ENCODE data around the gene CLCN3.

DNA sequence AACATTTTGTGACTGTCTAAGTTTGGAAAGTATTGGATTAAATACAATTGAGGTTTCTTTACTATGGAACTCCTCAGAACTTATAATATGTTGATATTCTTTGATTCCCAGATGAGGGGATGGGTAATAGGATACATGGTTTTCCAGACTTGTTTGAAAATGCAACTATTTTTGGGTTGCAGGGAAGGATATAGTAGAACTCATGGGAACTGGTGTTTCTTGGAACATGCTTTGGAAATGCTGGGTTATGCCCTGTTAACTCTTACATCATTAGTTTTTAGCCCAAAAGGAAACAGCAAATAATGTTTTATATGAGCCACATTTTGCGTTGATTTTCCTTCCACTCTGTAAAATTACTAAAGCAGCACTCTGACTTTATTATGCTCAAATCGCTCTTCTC is 95.4 kb downstream of the CLCN3 start:
- no peak for TF ChIP-seq SIN3A (IDR thresholded peaks at IDR 0.05; ENCODE audit: borderline replicate concordance, insufficient read depth, low read depth, low read length)
- TF ChIP-seq, protein P1, sequence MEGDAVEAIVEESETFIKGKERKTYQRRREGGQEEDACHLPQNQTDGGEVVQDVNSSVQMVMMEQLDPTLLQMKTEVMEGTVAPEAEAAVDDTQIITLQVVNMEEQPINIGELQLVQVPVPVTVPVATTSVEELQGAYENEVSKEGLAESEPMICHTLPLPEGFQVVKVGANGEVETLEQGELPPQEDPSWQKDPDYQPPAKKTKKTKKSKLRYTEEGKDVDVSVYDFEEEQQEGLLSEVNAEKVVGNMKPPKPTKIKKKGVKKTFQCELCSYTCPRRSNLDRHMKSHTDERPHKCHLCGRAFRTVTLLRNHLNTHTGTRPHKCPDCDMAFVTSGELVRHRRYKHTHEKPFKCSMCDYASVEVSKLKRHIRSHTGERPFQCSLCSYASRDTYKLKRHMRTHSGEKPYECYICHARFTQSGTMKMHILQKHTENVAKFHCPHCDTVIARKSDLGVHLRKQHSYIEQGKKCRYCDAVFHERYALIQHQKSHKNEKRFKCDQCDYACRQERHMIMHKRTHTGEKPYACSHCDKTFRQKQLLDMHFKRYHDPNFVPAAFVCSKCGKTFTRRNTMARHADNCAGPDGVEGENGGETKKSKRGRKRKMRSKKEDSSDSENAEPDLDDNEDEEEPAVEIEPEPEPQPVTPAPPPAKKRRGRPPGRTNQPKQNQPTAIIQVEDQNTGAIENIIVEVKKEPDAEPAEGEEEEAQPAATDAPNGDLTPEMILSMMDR (IDR thresholded peaks at IDR 0.05), result no peak
- no peak for TF ChIP-seq TCF7L2 (IDR thresholded peaks at IDR 0.05; ENCODE audit: low read depth, low read length)
- no peak for TF ChIP-seq POLR2AphosphoS5 (IDR thresholded peaks at IDR 0.05; ENCODE audit: low read depth, low read length)

All from Panc1 (cell line).